IMR-90 (cell line): Measurements from ENCODE around the gene NRP2. TPM values are rescaled to one million over a fixed set of nuclear protein-coding genes. Genes with fewer than 3 reads are reported as not detected.

Experiments
- ATAC-seq: fragments of 200-7000 bp; cut with Tn5 transposase; 2 replicates; pipeline ENCODE4 v1.9.1; 2020; ENCODE audit warnings: low read depth, mild to moderate bottlenecking, moderate library complexity
- BruUV-seq: library from RNA; stranded (reverse); fragments of 400-500 nt; replicated peaks from 2 replicates; lab custom pipeline; 2021; lab: Mats Ljungman, UMichigan
- CTCF ChIA-PET: fragments of 300-600 bp; formaldehyde crosslinking; extraction: SDS; loops from one replicate; lab custom pipeline; 2021; ENCODE audit warnings: antibody characterized with exemption; lab: Yijun Ruan, JAX
- POLR2A ChIA-PET: fragments of 300-600 bp; sonication (Branson Sonifier 250); formaldehyde crosslinking; loops from one replicate; lab custom pipeline; 2022; ENCODE audit warnings: antibody characterized with exemption; ENCODE audit not compliant: unreplicated experiment; lab: Charles Lee
- DNase-seq: peaks from one replicate; pipeline ENCODE4 v3.0.0; 2013
- H2AFZ ChIP-seq: replicated peaks from 2 replicates; pipeline ENCODE3; 2013; ENCODE audit warnings: low read length, mild to moderate bottlenecking; ENCODE audit not compliant: poor library complexity
- H2AK5ac ChIP-seq: 2 replicates; pipeline ENCODE4 v1.6.1; 2013; ENCODE audit warnings: low read depth, low read length, inconsistent platforms
- H2AK9ac ChIP-seq: replicated peaks from 2 replicates; pipeline ENCODE3; 2013; ENCODE audit warnings: mild to moderate bottlenecking, low read depth, low read length, moderate library complexity; ENCODE audit not compliant: poor library complexity
- H2BK120ac ChIP-seq: 2 replicates; pipeline ENCODE4 v1.6.1; 2013; ENCODE audit warnings: low read depth, low read length, inconsistent platforms
- H2BK15ac ChIP-seq: 3 replicates; pipeline ENCODE4 v1.6.1; 2013; ENCODE audit warnings: low read depth, low read length, inconsistent platforms
- H2BK20ac ChIP-seq: 2 replicates; pipeline ENCODE4 v1.6.1; 2013; ENCODE audit warnings: low read depth, mild to moderate bottlenecking, inconsistent platforms, low read length, moderate library complexity
- H2BK5ac ChIP-seq: 2 replicates; pipeline ENCODE4 v1.6.1; 2013; ENCODE audit warnings: mild to moderate bottlenecking, low read depth, low read length, inconsistent platforms; ENCODE audit not compliant: poor library complexity, severe bottlenecking
- H3K14ac ChIP-seq: replicated peaks from 2 replicates; pipeline ENCODE4 v1.6.1; 2013; ENCODE audit warnings: low read depth, low read length, inconsistent platforms
- H3K18ac ChIP-seq: 2 replicates; pipeline ENCODE4 v1.6.1; 2013; ENCODE audit warnings: low read depth, low read length, control low read depth
- H3K23ac ChIP-seq: 2 replicates; pipeline ENCODE4 v1.6.1; 2013; ENCODE audit warnings: low read depth, low read length, inconsistent platforms
- H3K27ac ChIP-seq: 2 replicates; pipeline ENCODE4 v1.5.1; 2013; ENCODE audit warnings: mild to moderate bottlenecking, control low read depth, low read length; ENCODE audit not compliant: insufficient read depth
- H3K27me3 ChIP-seq: 2 replicates; pipeline ENCODE4 v1.6.1; 2013; ENCODE audit warnings: low read length; ENCODE audit not compliant: control insufficient read depth, insufficient read depth
- H3K36me3 ChIP-seq: 2 replicates; pipeline ENCODE4 v1.6.1; 2013; ENCODE audit warnings: low read length, mixed read lengths; ENCODE audit not compliant: control insufficient read depth, insufficient read depth
- H3K4ac ChIP-seq: 2 replicates; pipeline ENCODE4 v1.6.1; 2013; ENCODE audit warnings: low read depth, low read length, inconsistent platforms
- H3K4me1 ChIP-seq: 2 replicates; pipeline ENCODE4 v1.6.1; 2013; ENCODE audit warnings: low read length, mixed read lengths; ENCODE audit not compliant: control insufficient read depth, insufficient read depth
- H3K4me2 ChIP-seq: 2 replicates; pipeline ENCODE4 v1.6.1; 2013; ENCODE audit warnings: low read depth, mild to moderate bottlenecking, control low read depth, low read length, moderate library complexity
- H3K4me3 ChIP-seq: 2 replicates; pipeline ENCODE4 v1.5.1; 2013; ENCODE audit warnings: low read depth, mild to moderate bottlenecking, control low read depth, low read length, moderate library complexity; ENCODE audit not compliant: insufficient read depth
- H3K56ac ChIP-seq: 2 replicates; pipeline ENCODE4 v1.6.1; 2013; ENCODE audit warnings: low read length, inconsistent platforms; ENCODE audit not compliant: insufficient read depth; ENCODE audit errors: extremely low read depth
- H3K79me1 ChIP-seq, 2 experiments: 2 replicates each; pipeline ENCODE4 v1.6.1; 2013; ENCODE audit warnings: low read length in 2 of 2, inconsistent platforms in 1 of 2, low read depth in 1 of 2
- H3K9ac ChIP-seq: 2 replicates; pipeline ENCODE4 v1.6.1; 2013; ENCODE audit warnings: low read depth, low read length, control low read depth
- H3K9me1 ChIP-seq: 2 replicates; pipeline ENCODE4 v1.6.1; 2013; ENCODE audit warnings: low read length, inconsistent platforms; ENCODE audit not compliant: insufficient read depth
- H3K9me3 ChIP-seq: 2 replicates; pipeline ENCODE4 v1.6.1; 2013; ENCODE audit warnings: low read length; ENCODE audit not compliant: control insufficient read depth, insufficient read depth
- H4K20me1 ChIP-seq: 2 replicates; pipeline ENCODE4 v1.6.1; 2013; ENCODE audit warnings: low read length, inconsistent platforms; ENCODE audit not compliant: insufficient read depth
- H4K5ac ChIP-seq: 2 replicates; pipeline ENCODE4 v1.6.1; 2013; ENCODE audit warnings: mild to moderate bottlenecking, low read depth, low read length, control low read depth
- H4K8ac ChIP-seq, 2 experiments: 2 replicates each; pipeline ENCODE4 v1.6.1; 2013; ENCODE audit warnings: low read depth in 2 of 2, low read length in 2 of 2, control low read depth in 1 of 2, inconsistent platforms in 1 of 2
- H4K91ac ChIP-seq: 2 replicates; pipeline ENCODE4 v1.6.1; 2013; ENCODE audit warnings: low read depth, low read length, inconsistent platforms; ENCODE audit not compliant: insufficient read depth
- BHLHE40 ChIP-seq: fragments of 150-350 bp; IDR thresholded peaks from 2 replicates; pipeline ENCODE4 v1.6.1; 2016; ENCODE audit warnings: mild to moderate bottlenecking, low read depth, low read length
- CEBPB ChIP-seq: IDR thresholded peaks from 2 replicates; pipeline ENCODE4 v1.6.1; 2012; ENCODE audit warnings: low read depth, low read length, improper control_type of control experiment
- CHD1 ChIP-seq: IDR thresholded peaks from 2 replicates; pipeline ENCODE4 v1.6.1; 2012; ENCODE audit warnings: low read depth, low read length, improper control_type of control experiment
- FOS ChIP-seq: fragments of 150-350 bp; IDR thresholded peaks from 2 replicates; pipeline ENCODE4 v1.6.1; 2016; ENCODE audit warnings: low read depth, low read length
- MAFK ChIP-seq: IDR thresholded peaks from 2 replicates; pipeline ENCODE4 v1.6.1; 2012; ENCODE audit warnings: low read depth, low read length, improper control_type of control experiment
- MAZ ChIP-seq: IDR thresholded peaks from 2 replicates; pipeline ENCODE4 v1.6.1; 2012; ENCODE audit warnings: low read depth, mild to moderate bottlenecking, low read length, improper control_type of control experiment, moderate library complexity, borderline replicate concordance
- MXI1 ChIP-seq: IDR thresholded peaks from 2 replicates; pipeline ENCODE4 v1.6.1; 2012; ENCODE audit warnings: low read depth, mild to moderate bottlenecking, low read length, moderate library complexity, borderline replicate concordance
- NFE2L2 ChIP-seq: fragments of 150-350 bp; IDR thresholded peaks from 2 replicates; pipeline ENCODE4 v1.6.1; 2016; ENCODE audit warnings: low read depth, mild to moderate bottlenecking, low read length
- POLR2A ChIP-seq: IDR thresholded peaks from 2 replicates; pipeline ENCODE4 v1.6.1; 2012; ENCODE audit warnings: mild to moderate bottlenecking, low read depth, low read length
- RAD21 ChIP-seq: IDR thresholded peaks from 2 replicates; pipeline ENCODE4 v1.6.1; 2012; ENCODE audit warnings: low read length, improper control_type of control experiment
- RCOR1 ChIP-seq: IDR thresholded peaks from 2 replicates; pipeline ENCODE4 v1.6.1; 2012; ENCODE audit warnings: mild to moderate bottlenecking, low read length, improper control_type of control experiment; ENCODE audit not compliant: insufficient replicate concordance
- RFX5 ChIP-seq: IDR thresholded peaks from 2 replicates; pipeline ENCODE4 v1.8.0; 2012; ENCODE audit warnings: low read depth, mild to moderate bottlenecking, low read length, moderate library complexity
- SMC3 ChIP-seq: fragments of 150-350 bp; IDR thresholded peaks from 2 replicates; pipeline ENCODE4 v1.6.1; 2016; ENCODE audit warnings: low read depth, mild to moderate bottlenecking, antibody characterized with exemption, low read length, moderate library complexity
- WGBS, 2 experiments: methylation state at CpG; one replicate each; pipeline versions ENCODE4 v1.1.5 to v1.1.7; 2013; ENCODE audit warnings: missing lambda C conversion rate in 2 of 2; ENCODE audit not compliant: insufficient read length in 1 of 2; ENCODE audit errors: extremely low coverage in 2 of 2; 5-methylcytosine and 5-hydroxymethylcytosine counted together
- dilution Hi-C: fragments of 300-500 bp; cut with HindIII; formaldehyde crosslinking; loops from one replicate; pipeline ENCODE4 v1.14.3; 2018; ENCODE audit warnings: low sequenced_read_pairs; ENCODE audit not compliant: unreplicated experiment
- in situ Hi-C: fragments of 300-500 bp; cut with MboI; formaldehyde crosslinking; loops from 3 replicates; pipeline ENCODE4 v1.14.3; 2019; ENCODE audit warnings: low sequenced_read_pairs, inconsistent platforms, mixed read lengths
- intact Hi-C: fragments of 100-400 bp; cut with micrococcal nuclease; formaldehyde crosslinking; loops from 2 replicates; pipeline ENCODE4 v1.10.0; 2022
- polyA plus RNA-seq, 3 experiments: library from polyadenylated mRNA; depleted of rRNA; stranded (reverse); fragments of >200 nt; gene quantifications; 2 replicates each; pipeline ENCODE4 v1.2.3, GENCODE V29; 2012; ENCODE audit warnings: low replicate concordance in 1 of 3
- total RNA-seq: library from RNA; depleted of rRNA; stranded (reverse); fragments of >200 nt; gene quantifications from 2 replicates; pipeline ENCODE4 v1.2.3, GENCODE V29; 2012
- TF ChIP-seq, protein P1 (sequence below): fragments of 150-350 bp; IDR thresholded peaks from 2 replicates; pipeline ENCODE4 v1.6.1; 2017; ENCODE audit warnings: mild to moderate bottlenecking, antibody characterized with exemption, low read length, low read depth
- TF ChIP-seq, protein P2 (sequence below): conservative IDR thresholded peaks from 2 replicates; pipeline ENCODE4 v1.5.1; 2012; ENCODE audit warnings: mild to moderate bottlenecking, low read depth, low read length, improper control_type of control experiment
- TF ChIP-seq, protein P3 (sequence below): fragments of 150-350 bp; IDR thresholded peaks from 2 replicates; pipeline ENCODE4 v1.6.1; 2016; ENCODE audit warnings: low read depth, mild to moderate bottlenecking, low read length, moderate library complexity, borderline replicate concordance

NRP2 gene
- total and polyA plus RNA-seq, 2 of the 4 experiments (the other 2 are of a cell fraction): 46.4 to 51.3 TPM

GRCh38 chr2:205743137-205743536 lies 60.8 kb downstream of the NRP2 start:
- WGBS, 2 experiments: 87% methylated on average over 6 of the region's 11 CpGs; no CpG with 5 or more reads in 1 of the 2 experiments
- H3K4me3 ChIP-seq: no peak overlapping the region
- in situ Hi-C loops: no loop called here
- no peak overlapping the region for H2AK9ac ChIP-seq
- no peak overlapping the region for H3K56ac ChIP-seq
- TF ChIP-seq CHD1 (no peak), RFX5 (no peak), NFE2L2 (no peak), MAFK (no peak), CEBPB (no peak), MXI1 (no peak), RCOR1 (no peak), RAD21 (no peak), SMC3 (no peak), BHLHE40 (no peak), POLR2A (no peak), FOS (no peak), MAZ (no peak)
- TF ChIP-seq, protein P1, sequence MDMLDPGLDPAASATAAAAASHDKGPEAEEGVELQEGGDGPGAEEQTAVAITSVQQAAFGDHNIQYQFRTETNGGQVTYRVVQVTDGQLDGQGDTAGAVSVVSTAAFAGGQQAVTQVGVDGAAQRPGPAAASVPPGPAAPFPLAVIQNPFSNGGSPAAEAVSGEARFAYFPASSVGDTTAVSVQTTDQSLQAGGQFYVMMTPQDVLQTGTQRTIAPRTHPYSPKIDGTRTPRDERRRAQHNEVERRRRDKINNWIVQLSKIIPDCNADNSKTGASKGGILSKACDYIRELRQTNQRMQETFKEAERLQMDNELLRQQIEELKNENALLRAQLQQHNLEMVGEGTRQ: no peak
- TF ChIP-seq, protein P2, sequence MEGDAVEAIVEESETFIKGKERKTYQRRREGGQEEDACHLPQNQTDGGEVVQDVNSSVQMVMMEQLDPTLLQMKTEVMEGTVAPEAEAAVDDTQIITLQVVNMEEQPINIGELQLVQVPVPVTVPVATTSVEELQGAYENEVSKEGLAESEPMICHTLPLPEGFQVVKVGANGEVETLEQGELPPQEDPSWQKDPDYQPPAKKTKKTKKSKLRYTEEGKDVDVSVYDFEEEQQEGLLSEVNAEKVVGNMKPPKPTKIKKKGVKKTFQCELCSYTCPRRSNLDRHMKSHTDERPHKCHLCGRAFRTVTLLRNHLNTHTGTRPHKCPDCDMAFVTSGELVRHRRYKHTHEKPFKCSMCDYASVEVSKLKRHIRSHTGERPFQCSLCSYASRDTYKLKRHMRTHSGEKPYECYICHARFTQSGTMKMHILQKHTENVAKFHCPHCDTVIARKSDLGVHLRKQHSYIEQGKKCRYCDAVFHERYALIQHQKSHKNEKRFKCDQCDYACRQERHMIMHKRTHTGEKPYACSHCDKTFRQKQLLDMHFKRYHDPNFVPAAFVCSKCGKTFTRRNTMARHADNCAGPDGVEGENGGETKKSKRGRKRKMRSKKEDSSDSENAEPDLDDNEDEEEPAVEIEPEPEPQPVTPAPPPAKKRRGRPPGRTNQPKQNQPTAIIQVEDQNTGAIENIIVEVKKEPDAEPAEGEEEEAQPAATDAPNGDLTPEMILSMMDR: no peak
- TF ChIP-seq, protein P3, sequence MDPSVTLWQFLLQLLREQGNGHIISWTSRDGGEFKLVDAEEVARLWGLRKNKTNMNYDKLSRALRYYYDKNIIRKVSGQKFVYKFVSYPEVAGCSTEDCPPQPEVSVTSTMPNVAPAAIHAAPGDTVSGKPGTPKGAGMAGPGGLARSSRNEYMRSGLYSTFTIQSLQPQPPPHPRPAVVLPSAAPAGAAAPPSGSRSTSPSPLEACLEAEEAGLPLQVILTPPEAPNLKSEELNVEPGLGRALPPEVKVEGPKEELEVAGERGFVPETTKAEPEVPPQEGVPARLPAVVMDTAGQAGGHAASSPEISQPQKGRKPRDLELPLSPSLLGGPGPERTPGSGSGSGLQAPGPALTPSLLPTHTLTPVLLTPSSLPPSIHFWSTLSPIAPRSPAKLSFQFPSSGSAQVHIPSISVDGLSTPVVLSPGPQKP: no peak
- ATAC-seq: no peak
- no peak overlapping the region for H4K91ac ChIP-seq
- H3K27me3 ChIP-seq: no peaks in the 10 kb centered on the region
- H3K18ac ChIP-seq: no peak overlapping the region
- H2AK5ac ChIP-seq: no peak overlapping the region
- H3K9ac ChIP-seq: no peak overlapping the region
- no peak for DNase-seq
- no peak overlapping the region for H2BK20ac ChIP-seq
- H3K79me1 ChIP-seq: no peaks in the 10 kb centered on the region; a peak in 1 of 4 replicates
- no peak overlapping the region for H3K23ac ChIP-seq
- no peak overlapping the region for H3K27ac ChIP-seq
- no peak overlapping the region for H4K5ac ChIP-seq
- H4K8ac ChIP-seq: no peak overlapping the region
- intact Hi-C loops: no loop called here
- no peak overlapping the region for H2BK120ac ChIP-seq
- dilution Hi-C loops: no loop called here
- no peak overlapping the region for H2AFZ ChIP-seq
- H2BK5ac ChIP-seq: no peak overlapping the region
- H3K36me3 ChIP-seq: peaks cover 82% of the 10 kb centered on the region
- POLR2A ChIA-PET: no interaction called here
- H2BK15ac ChIP-seq: no peak overlapping the region
- peaks cover 8% of the 10 kb centered on the region; the same call in 1 of the 2 replicates for H3K9me1 ChIP-seq
- no peaks in the 10 kb centered on the region for H4K20me1 ChIP-seq
- no peak overlapping the region for H3K14ac ChIP-seq
- no peak overlapping the region for H3K4me2 ChIP-seq
- CTCF ChIA-PET: no interaction called here
- BruUV-seq: no TSS peak
- no peaks in the 10 kb centered on the region for H3K4me1 ChIP-seq
- H3K9me3 ChIP-seq: no peaks in the 10 kb centered on the region
- H3K4ac ChIP-seq: no peak overlapping the region
